DND-41 (cell line): ENCODE data around the gene METTL24.
"Not testable (repeated sequence)": the region's sequence is repeated elsewhere in the genome, so short reads cannot be mapped to it uniquely, and the experiment has no call there.

Experiments used
- ATAC-seq: fragments of 200-7000 bp; cut with Tn5 transposase; 3 replicates; pipeline ENCODE4 v1.9.1; 2021; ENCODE audit warnings: low read depth; ENCODE audit not compliant: insufficient read depth
- DNase-seq: peaks from one replicate; pipeline ENCODE4 v3.0.0-alpha.2; 2020
- H2AFZ ChIP-seq: 2 replicates; pipeline ENCODE4 v1.6.0; 2012; ENCODE audit warnings: low read depth, low read length
- H3K27ac ChIP-seq: 2 replicates; pipeline ENCODE4 v1.5.1; 2012; ENCODE audit warnings: low read length, inconsistent platforms
- H3K27me3 ChIP-seq: fragments of 200-600 bp; sonication (generic); 2 replicates; pipeline ENCODE4 v1.6.0; 2012; ENCODE audit warnings: low read length, mild to moderate bottlenecking, inconsistent platforms; ENCODE audit not compliant: insufficient read depth, poor library complexity
- H3K36me3 ChIP-seq: 2 replicates; pipeline ENCODE4 v1.5.1; 2012; ENCODE audit warnings: low read length, inconsistent platforms; ENCODE audit not compliant: insufficient read depth
- H3K4me1 ChIP-seq: 2 replicates; pipeline ENCODE4 v1.5.1; 2012; ENCODE audit warnings: mild to moderate bottlenecking, low read length; ENCODE audit not compliant: insufficient read depth
- H3K4me2 ChIP-seq: 2 replicates; pipeline ENCODE4 v1.6.0; 2012; ENCODE audit warnings: mild to moderate bottlenecking, moderate library complexity, low read length, inconsistent platforms; ENCODE audit not compliant: insufficient read depth
- H3K4me3 ChIP-seq, 2 experiments: fragments of 200-600 bp in 1 of 2; shearing (Covaris generic) in 1 of 2; 2 replicates each; pipeline ENCODE4 v1.5.1; 2012 to 2016; ENCODE audit warnings: inconsistent platforms in 2 of 2, low read length in 2 of 2, mild to moderate bottlenecking in 2 of 2, low read depth in 1 of 2, moderate library complexity in 1 of 2
- H3K79me2 ChIP-seq: 2 replicates; pipeline ENCODE4 v1.6.0; 2012; ENCODE audit warnings: low read length, inconsistent platforms; ENCODE audit not compliant: insufficient read depth
- H3K9ac ChIP-seq: 2 replicates; pipeline ENCODE4 v1.6.0; 2012; ENCODE audit warnings: low read depth, mild to moderate bottlenecking, inconsistent platforms, low read length, moderate library complexity
- H3K9me3 ChIP-seq: 2 replicates; pipeline ENCODE4 v1.5.1; 2012; ENCODE audit warnings: low read length, moderate library complexity, mild to moderate bottlenecking, inconsistent platforms; ENCODE audit not compliant: insufficient read depth, severe bottlenecking
- H4K20me1 ChIP-seq: 2 replicates; pipeline ENCODE4 v1.6.0; 2012; ENCODE audit warnings: low read length; ENCODE audit not compliant: insufficient read depth
- CTCF ChIP-seq: IDR thresholded peaks from 2 replicates; pipeline ENCODE4 v1.5.1; 2012; ENCODE audit warnings: borderline replicate concordance, low read length, moderate library complexity, mild to moderate bottlenecking; ENCODE audit not compliant: poor library complexity, severe bottlenecking; ENCODE audit errors: extremely low read depth
- EZH2 ChIP-seq: IDR thresholded peaks from 3 replicates; pipeline ENCODE4 v1.6.1; 2012; ENCODE audit warnings: borderline replicate concordance, low read depth, mild to moderate bottlenecking, moderate library complexity, low read length, inconsistent platforms; ENCODE audit not compliant: severe bottlenecking

The METTL24 gene

GRCh38 chr6:110352563-110353262, 5.4 kb downstream of the METTL24 start:
- no peak overlapping the region for H3K4me2 ChIP-seq
- H3K27ac ChIP-seq = no peak overlapping the region
- ATAC-seq (no peak), DNase-seq (no peak)
- no peak for TF ChIP-seq EZH2
- no peak for TF ChIP-seq CTCF
- H3K79me2 ChIP-seq = no peaks in the 10 kb centered on the region
- H4K20me1 ChIP-seq = no peaks in the 10 kb centered on the region
- no peaks in the 10 kb centered on the region for H3K27me3 ChIP-seq
- no peak overlapping the region for H3K4me3 ChIP-seq
- no peak overlapping the region for H2AFZ ChIP-seq
- no peaks in the 10 kb centered on the region for H3K9me3 ChIP-seq
- H3K4me1 ChIP-seq = no peaks in the 10 kb centered on the region
- no peak overlapping the region for H3K9ac ChIP-seq
- H3K36me3 ChIP-seq = no peaks in the 10 kb centered on the region

- H3K4me2 ChIP-seq = no peak overlapping the region
- no peaks in the 10 kb centered on the region for H3K36me3 ChIP-seq
- no peaks in the 10 kb centered on the region for H3K79me2 ChIP-seq
- TF ChIP-seq CTCF (no peak), EZH2 (no peak)
- no peaks in the 10 kb centered on the region for H3K9me3 ChIP-seq
- no peaks in the 10 kb centered on the region for H3K4me1 ChIP-seq
- H3K27me3 ChIP-seq = no peaks in the 10 kb centered on the region
- H4K20me1 ChIP-seq = no peaks in the 10 kb centered on the region
- no peak overlapping the region for H3K4me3 ChIP-seq
- no peak for DNase-seq
- no peak for ATAC-seq
- H3K27ac ChIP-seq = no peak overlapping the region
- H3K9ac ChIP-seq = no peak overlapping the region
- H2AFZ ChIP-seq = no peak overlapping the region
These were observed 6.2 kb downstream of the METTL24 start for GRCh38 chr6:110351986-110352385.

- ATAC-seq = no peak
- DNase-seq = no peak
- Histone ChIP-seq H3K4me3 (no peak overlapping the region), H2AFZ (no peak overlapping the region), H3K27me3 (no peaks in the 10 kb centered on the region), H3K9me3 (no peaks in the 10 kb centered on the region), H3K4me2 (no peak overlapping the region), H3K79me2 (no peaks in the 10 kb centered on the region), H3K9ac (no peak overlapping the region), H4K20me1 (no peaks in the 10 kb centered on the region), H3K4me1 (no peaks in the 10 kb centered on the region), H3K36me3 (no peaks in the 10 kb centered on the region), H3K27ac (no peak overlapping the region)
- TF ChIP-seq CTCF = no peak
- no peak for TF ChIP-seq EZH2
These were observed 6.6 kb downstream of the METTL24 start for GRCh38 chr6:110351546-110351945.

GRCh38 chr6:110350593-110350992, 7.6 kb downstream of the METTL24 start:
- not testable (repeated sequence) for H4K20me1 ChIP-seq, H2AFZ ChIP-seq, H3K27ac ChIP-seq, H3K9me3 ChIP-seq, ATAC-seq, H3K36me3 ChIP-seq, DNase-seq, H3K4me3 ChIP-seq, H3K4me1 ChIP-seq, H3K4me2 ChIP-seq, H3K9ac ChIP-seq, H3K79me2 ChIP-seq, H3K27me3 ChIP-seq
